Suprapubic skin (tissue), 4 donors: ENCODE measurements around the gene BORCS6. TPM values are rescaled to one million over a fixed set of nuclear protein-coding genes. Genes with fewer than 3 reads are reported as not detected.
A peak's percentile ranks its signal among the peaks of the same experiment; 100 is the strongest.

ENCODE experiments used
- DNase-seq, 2 donors: peaks; one replicate each; pipeline ENCODE4 v3.0.0-alpha.2; 2019; ENCODE audit warnings: low spot score in 2 of 2
- H3K27ac ChIP-seq: fragments of 200-600 bp; sonication (generic); one replicate; pipeline ENCODE4 v1.5.1; 2019
- H3K27me3 ChIP-seq: fragments of 200-600 bp; sonication (generic); one replicate; pipeline ENCODE4 v1.5.1; 2019
- H3K36me3 ChIP-seq: fragments of 200-600 bp; sonication (generic); one replicate; pipeline ENCODE4 v1.5.1; 2019
- H3K4me1 ChIP-seq: fragments of 200-600 bp; sonication (generic); one replicate; pipeline ENCODE4 v1.5.1; 2019
- H3K4me3 ChIP-seq: fragments of 200-600 bp; sonication (generic); one replicate; pipeline ENCODE4 v1.5.1; 2019; ENCODE audit warnings: mild to moderate bottlenecking
- H3K9me3 ChIP-seq: fragments of 200-600 bp; sonication (generic); one replicate; pipeline ENCODE4 v1.5.1; 2019
- EP300 ChIP-seq: sonication (generic); formaldehyde crosslinking; IDR thresholded peaks from one replicate; pipeline ENCODE4 v1.6.1; 2017; ENCODE audit warnings: antibody characterized with exemption
- POLR2A ChIP-seq, 2 donors: fragments of 450-650 bp; IDR thresholded peaks; one replicate each; pipeline ENCODE4 v1.6.1; 2017; ENCODE audit warnings: antibody characterized with exemption in 2 of 2, mild to moderate bottlenecking in 2 of 2, moderate library complexity in 2 of 2
- POLR2AphosphoS5 ChIP-seq, 3 donors: sonication (generic); formaldehyde crosslinking; IDR thresholded peaks; one replicate each; pipeline ENCODE4 v1.6.1; 2017; ENCODE audit warnings: antibody characterized with exemption in 3 of 3
- WGBS: methylation state at CpG from one replicate; pipeline ENCODE4 v1.1.5; 2018; 5-methylcytosine and 5-hydroxymethylcytosine counted together
- total RNA-seq, 4 donors: library from RNA; depleted of rRNA; stranded (reverse); fragments of >200 nt; gene quantifications; one replicate each; pipeline ENCODE4 v1.1.0, GENCODE V29; 2016
- TF ChIP-seq, protein P1 (sequence below), 2 donors: fragments of 200-600 bp in 1 of 2; fragments of 450-650 bp in 1 of 2; sonication (generic) in 1 of 2; IDR thresholded peaks; one replicate each; pipeline ENCODE4 v1.5.1; 2016 to 2019; ENCODE audit warnings: antibody characterized with exemption in 2 of 2, mild to moderate bottlenecking in 1 of 2, moderate library complexity in 1 of 2

The BORCS6 gene
- total RNA-seq, 4 donors from 2014 or later = 8.1 to 10.6 (median 9.9) TPM

DNA sequence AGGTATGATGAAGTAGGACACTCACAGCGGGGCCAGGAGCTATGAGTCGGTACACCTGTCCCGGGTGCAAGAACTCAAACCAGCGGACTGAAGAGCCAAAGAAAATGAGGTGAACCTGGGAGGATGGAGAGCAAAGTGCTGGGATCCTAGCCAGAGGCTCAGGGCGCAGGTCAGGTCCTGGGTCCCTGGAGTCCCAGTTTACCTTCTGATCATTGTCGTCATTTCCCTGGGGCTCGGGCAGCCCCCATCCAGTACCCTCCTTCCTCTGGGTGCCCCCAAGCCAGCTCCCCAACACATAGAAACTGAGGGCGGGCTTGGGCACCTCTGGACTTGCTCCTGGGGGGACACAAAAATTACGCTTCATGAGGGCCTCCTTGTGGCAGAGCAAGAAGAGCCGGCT lies 41.7 kb upstream of the BORCS6 start:
- peaks cover 6% of the 10 kb centered on the region for H3K4me1 ChIP-seq
- no peak for DNase-seq
- no peaks in the 10 kb centered on the region for H3K9me3 ChIP-seq
- H3K27ac ChIP-seq = no peak overlapping the region
- 98% methylated on average over 9 of the region's 10 CpGs for WGBS
- TF ChIP-seq, protein P1, sequence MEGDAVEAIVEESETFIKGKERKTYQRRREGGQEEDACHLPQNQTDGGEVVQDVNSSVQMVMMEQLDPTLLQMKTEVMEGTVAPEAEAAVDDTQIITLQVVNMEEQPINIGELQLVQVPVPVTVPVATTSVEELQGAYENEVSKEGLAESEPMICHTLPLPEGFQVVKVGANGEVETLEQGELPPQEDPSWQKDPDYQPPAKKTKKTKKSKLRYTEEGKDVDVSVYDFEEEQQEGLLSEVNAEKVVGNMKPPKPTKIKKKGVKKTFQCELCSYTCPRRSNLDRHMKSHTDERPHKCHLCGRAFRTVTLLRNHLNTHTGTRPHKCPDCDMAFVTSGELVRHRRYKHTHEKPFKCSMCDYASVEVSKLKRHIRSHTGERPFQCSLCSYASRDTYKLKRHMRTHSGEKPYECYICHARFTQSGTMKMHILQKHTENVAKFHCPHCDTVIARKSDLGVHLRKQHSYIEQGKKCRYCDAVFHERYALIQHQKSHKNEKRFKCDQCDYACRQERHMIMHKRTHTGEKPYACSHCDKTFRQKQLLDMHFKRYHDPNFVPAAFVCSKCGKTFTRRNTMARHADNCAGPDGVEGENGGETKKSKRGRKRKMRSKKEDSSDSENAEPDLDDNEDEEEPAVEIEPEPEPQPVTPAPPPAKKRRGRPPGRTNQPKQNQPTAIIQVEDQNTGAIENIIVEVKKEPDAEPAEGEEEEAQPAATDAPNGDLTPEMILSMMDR (IDR thresholded peaks at IDR 0.05) = no peak
- no peak for TF ChIP-seq POLR2A (IDR thresholded peaks at IDR 0.05)
- TF ChIP-seq POLR2AphosphoS5 (IDR thresholded peaks at IDR 0.05) = no peak
- no peak for TF ChIP-seq EP300
- H3K4me3 ChIP-seq = no peak overlapping the region
- H3K36me3 ChIP-seq = peaks cover 94% of the 10 kb centered on the region
- H3K27me3 ChIP-seq = no peaks in the 10 kb centered on the region

DNA sequence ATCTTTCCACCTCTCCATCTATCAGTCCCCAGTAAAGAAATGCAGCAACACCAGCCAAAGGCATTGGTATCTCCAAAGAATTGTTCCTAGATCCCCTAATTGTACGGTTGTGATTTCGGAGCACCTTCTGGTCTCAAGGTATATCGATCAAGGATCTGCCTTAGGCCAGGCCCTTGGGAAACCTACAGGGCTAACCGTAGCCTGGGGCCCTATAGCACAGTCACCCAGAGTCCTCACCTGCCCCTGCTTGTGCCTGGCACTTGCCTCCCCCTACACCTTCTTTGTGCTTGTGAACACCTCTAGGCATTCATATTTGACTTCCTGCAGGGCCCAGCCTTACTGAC lies 37.2 kb upstream of the BORCS6 start:
- no peaks in the 10 kb centered on the region for H3K27me3 ChIP-seq
- H3K36me3 ChIP-seq = peaks cover 49% of the 10 kb centered on the region
- peaks cover 24% of the 10 kb centered on the region for H3K4me1 ChIP-seq
- WGBS = 75% methylated on average over 4 of the region's 4 CpGs
- no peak for DNase-seq
- TF ChIP-seq, protein P1 (IDR thresholded peaks at IDR 0.05) = no peak
- TF ChIP-seq POLR2A (IDR thresholded peaks at IDR 0.05) = no peak
- TF ChIP-seq POLR2AphosphoS5 (IDR thresholded peaks at IDR 0.05) = no peak
- no peak for TF ChIP-seq EP300
- no peak overlapping the region for H3K27ac ChIP-seq
- peak overlapping the region; percentile 12 for H3K4me3 ChIP-seq
- H3K9me3 ChIP-seq = no peaks in the 10 kb centered on the region

GRCh38 chr17:8226536-8227237 lies 36.7 kb upstream of the BORCS6 start:
- 18% methylated on average over 32 of the region's 32 CpGs for WGBS
- H3K4me3 ChIP-seq = peak overlapping the region; percentile 12
- TF ChIP-seq EP300 (no peak), POLR2A (IDR thresholded peaks at IDR 0.05) (no peak), POLR2AphosphoS5 (IDR thresholded peaks at IDR 0.05) (peak in 2 of 3 donors; percentile 18 to 39)
- TF ChIP-seq, protein P1 (IDR thresholded peaks at IDR 0.05) = no peak

GRCh38 chr17:8225813-8226535 lies 36.0 kb upstream of the BORCS6 start:
- no peaks in the 10 kb centered on the region for H3K9me3 ChIP-seq
- H3K27me3 ChIP-seq = no peaks in the 10 kb centered on the region
- no peak for DNase-seq
- 50% methylated on average over 20 of the region's 20 CpGs for WGBS
- H3K4me1 ChIP-seq = peaks cover 24% of the 10 kb centered on the region
- H3K36me3 ChIP-seq = peaks cover 37% of the 10 kb centered on the region
- H3K4me3 ChIP-seq = no peak overlapping the region
- TF ChIP-seq, protein P1 (IDR thresholded peaks at IDR 0.05) = no peak
- TF ChIP-seq POLR2AphosphoS5 (IDR thresholded peaks at IDR 0.05) = no peak
- no peak for TF ChIP-seq POLR2A (IDR thresholded peaks at IDR 0.05)
- TF ChIP-seq EP300 = no peak
- H3K27ac ChIP-seq = peak overlapping the region; percentile 10

More at GRCh38 chr17:8226536-8227237, 36.7 kb upstream of the BORCS6 start:
- peaks cover 24% of the 10 kb centered on the region for H3K4me1 ChIP-seq
- no peaks in the 10 kb centered on the region for H3K9me3 ChIP-seq
- H3K27me3 ChIP-seq = no peaks in the 10 kb centered on the region
- H3K36me3 ChIP-seq = peaks cover 44% of the 10 kb centered on the region
- peak overlapping the region; percentile 10 for H3K27ac ChIP-seq
- DNase-seq = peak; percentile 81 to 89
